Spleen (tissue), 7 donors: ENCODE data around the gene DNMBP.

ENCODE experiments used
- POLR2A ChIP-seq, 3 donors: fragments of 450-650 bp; IDR thresholded peaks; one replicate each; pipeline ENCODE4 v1.5.1; 2017; ENCODE audit warnings: antibody characterized with exemption in 3 of 3, mild to moderate bottlenecking in 1 of 3
- TF ChIP-seq, protein P1 (sequence below), 11 experiments: fragments of 200-600 bp in 7 of 11; fragments of 450-650 bp in 4 of 11; sonication (generic) in 4 of 11; IDR thresholded peaks in 8 of 11; conservative IDR thresholded peaks in 3 of 11; 1 replicate in 7 of 11; 2 replicates in 4 of 11; pipeline versions ENCODE4 v1.4.0 to v1.8.0; 2016 to 2021; ENCODE audit warnings: antibody characterized with exemption in 11 of 11, inconsistent platforms in 4 of 11, mild to moderate bottlenecking in 1 of 11
- donor health status: DM: no; HTN: no; CAD: no; lungs with moderate emphysema.
- donor health status: DM: no; HTN: no; CAD: no.
- donor health status: DM: no; HTN: no; CAD: no.

- TF ChIP-seq, protein P1, sequence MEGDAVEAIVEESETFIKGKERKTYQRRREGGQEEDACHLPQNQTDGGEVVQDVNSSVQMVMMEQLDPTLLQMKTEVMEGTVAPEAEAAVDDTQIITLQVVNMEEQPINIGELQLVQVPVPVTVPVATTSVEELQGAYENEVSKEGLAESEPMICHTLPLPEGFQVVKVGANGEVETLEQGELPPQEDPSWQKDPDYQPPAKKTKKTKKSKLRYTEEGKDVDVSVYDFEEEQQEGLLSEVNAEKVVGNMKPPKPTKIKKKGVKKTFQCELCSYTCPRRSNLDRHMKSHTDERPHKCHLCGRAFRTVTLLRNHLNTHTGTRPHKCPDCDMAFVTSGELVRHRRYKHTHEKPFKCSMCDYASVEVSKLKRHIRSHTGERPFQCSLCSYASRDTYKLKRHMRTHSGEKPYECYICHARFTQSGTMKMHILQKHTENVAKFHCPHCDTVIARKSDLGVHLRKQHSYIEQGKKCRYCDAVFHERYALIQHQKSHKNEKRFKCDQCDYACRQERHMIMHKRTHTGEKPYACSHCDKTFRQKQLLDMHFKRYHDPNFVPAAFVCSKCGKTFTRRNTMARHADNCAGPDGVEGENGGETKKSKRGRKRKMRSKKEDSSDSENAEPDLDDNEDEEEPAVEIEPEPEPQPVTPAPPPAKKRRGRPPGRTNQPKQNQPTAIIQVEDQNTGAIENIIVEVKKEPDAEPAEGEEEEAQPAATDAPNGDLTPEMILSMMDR (IDR thresholded peaks at IDR 0.05 in 8 of 11, conservative IDR thresholded peaks at IDR 0.05 in 3 of 11): no peak
- TF ChIP-seq POLR2A (IDR thresholded peaks at IDR 0.05): no peak
These were observed 30.6 kb downstream of the DNMBP start for GRCh38 chr10:99979066-99979685.
